Measurements from ENCODE around the gene DPYSL5. TPM values are rescaled to one million over a fixed set of nuclear protein-coding genes. Genes with fewer than 3 reads are reported as not detected.
"Not testable (repeated sequence)": the region's sequence is repeated elsewhere in the genome, so short reads cannot be mapped to it uniquely, and the experiment has no call there.

DPYSL5 gene
- total RNA-seq, 1 donor from 2014 or later = 0.11 TPM

DNA sequence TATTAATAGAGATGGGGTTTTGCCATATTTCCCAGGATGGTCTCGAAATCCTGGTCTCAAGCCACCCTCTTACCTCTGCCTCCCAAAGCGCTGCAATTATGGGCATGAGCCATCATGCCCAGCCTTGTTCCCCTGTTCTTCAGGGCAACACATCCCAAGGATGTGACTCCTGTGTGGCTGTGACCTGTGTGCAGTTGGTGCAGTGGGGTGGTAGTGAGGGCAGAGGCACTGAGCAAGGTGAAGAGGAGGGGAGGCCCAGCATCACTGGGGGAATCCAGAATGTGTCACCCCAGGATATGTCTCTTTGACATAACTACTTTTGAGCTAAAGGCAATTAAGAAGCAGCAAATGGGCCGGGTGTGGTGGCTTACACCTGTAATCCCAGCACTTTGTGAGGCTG, 38.7 kb upstream of the DPYSL5 start:
- peaks cover 25% of the 10 kb centered on the region for H3K27me3 Mint-ChIP-seq (ENCODE audit: unreplicated experiment)

DNA sequence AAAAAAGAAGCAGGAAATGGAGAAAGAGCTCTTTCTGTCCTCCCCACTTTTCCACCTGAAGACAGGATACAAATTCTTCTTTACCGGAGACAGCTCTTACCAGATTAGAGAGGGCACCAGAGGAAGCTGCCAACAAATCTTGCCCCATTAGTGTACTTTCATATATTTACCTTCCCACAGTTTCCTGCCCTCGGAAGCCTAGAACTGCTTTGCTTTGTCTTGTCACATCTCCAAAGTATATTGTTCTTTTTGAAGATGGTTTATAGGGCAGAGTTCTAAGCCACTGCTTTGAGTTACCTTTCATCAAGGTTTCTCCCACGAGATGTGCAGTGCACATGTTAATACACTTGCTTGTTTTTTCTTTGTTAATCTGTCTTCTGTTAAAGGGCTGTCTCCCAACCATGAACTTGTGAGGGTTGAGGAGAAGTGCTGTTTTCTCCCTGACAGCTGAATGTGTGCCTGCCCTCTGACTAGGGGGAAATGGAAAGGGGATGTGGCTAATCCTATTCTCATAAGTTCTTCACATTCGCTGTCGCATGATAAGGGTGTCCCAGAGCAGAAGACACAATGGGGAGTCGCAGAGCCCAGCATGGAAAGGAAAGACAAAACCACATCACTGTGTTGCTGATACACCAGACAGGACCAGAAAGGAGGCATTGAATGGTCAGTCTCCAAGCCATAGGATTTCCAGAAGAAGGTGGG, 37.9 kb upstream of the DPYSL5 start:
- TF ChIP-seq, protein P1, sequence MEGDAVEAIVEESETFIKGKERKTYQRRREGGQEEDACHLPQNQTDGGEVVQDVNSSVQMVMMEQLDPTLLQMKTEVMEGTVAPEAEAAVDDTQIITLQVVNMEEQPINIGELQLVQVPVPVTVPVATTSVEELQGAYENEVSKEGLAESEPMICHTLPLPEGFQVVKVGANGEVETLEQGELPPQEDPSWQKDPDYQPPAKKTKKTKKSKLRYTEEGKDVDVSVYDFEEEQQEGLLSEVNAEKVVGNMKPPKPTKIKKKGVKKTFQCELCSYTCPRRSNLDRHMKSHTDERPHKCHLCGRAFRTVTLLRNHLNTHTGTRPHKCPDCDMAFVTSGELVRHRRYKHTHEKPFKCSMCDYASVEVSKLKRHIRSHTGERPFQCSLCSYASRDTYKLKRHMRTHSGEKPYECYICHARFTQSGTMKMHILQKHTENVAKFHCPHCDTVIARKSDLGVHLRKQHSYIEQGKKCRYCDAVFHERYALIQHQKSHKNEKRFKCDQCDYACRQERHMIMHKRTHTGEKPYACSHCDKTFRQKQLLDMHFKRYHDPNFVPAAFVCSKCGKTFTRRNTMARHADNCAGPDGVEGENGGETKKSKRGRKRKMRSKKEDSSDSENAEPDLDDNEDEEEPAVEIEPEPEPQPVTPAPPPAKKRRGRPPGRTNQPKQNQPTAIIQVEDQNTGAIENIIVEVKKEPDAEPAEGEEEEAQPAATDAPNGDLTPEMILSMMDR (IDR thresholded peaks at IDR 0.05) = no peak
- no peak overlapping the region for H3K27ac Mint-ChIP-seq (ENCODE audit: unreplicated experiment)
- H3K36me3 Mint-ChIP-seq (ENCODE audit: unreplicated experiment) = no peaks in the 10 kb centered on the region
- H3K4me3 Mint-ChIP-seq (ENCODE audit: unreplicated experiment) = no peak overlapping the region
- no peak for DNase-seq (ENCODE audit: extremely low spot score, unreplicated experiment)
- H3K4me1 Mint-ChIP-seq (ENCODE audit: unreplicated experiment) = peaks cover 5% of the 10 kb centered on the region
- peaks cover 25% of the 10 kb centered on the region for H3K27me3 Mint-ChIP-seq (ENCODE audit: unreplicated experiment)
- no peaks in the 10 kb centered on the region for H3K9me3 Mint-ChIP-seq (ENCODE audit: unreplicated experiment)

More for the DNA sequence above, 38.7 kb upstream of the DPYSL5 start:
- Mint-ChIP-seq H3K36me3 (ENCODE audit: unreplicated experiment) (no peaks in the 10 kb centered on the region), H3K27ac (ENCODE audit: unreplicated experiment) (no peak overlapping the region), H3K9me3 (ENCODE audit: unreplicated experiment) (no peaks in the 10 kb centered on the region), H3K4me3 (ENCODE audit: unreplicated experiment) (no peak overlapping the region), H3K4me1 (ENCODE audit: unreplicated experiment) (peaks cover 5% of the 10 kb centered on the region)
- TF ChIP-seq, protein P1 (IDR thresholded peaks at IDR 0.05) = no peak
- DNase-seq (ENCODE audit: extremely low spot score, unreplicated experiment) = no peak

DNA sequence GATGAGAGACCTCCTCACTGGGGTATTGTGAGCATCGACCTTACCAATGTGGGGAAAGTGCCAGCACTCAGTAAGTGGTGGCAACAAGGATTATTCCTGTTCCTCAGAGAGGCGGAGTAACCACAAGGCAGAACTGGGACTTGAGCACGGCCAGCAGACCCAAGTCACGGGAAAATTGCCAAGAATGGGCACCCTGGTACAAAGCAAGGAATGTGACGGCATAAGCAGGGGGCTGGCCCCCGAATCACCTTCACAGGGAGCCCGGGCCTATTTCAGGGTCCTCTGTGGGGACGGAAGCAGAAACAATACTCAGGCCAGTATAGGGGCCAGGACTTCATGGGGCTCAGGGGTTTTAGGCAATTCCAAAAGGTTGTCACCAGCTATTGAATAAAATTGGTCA, 36.7 kb upstream of the DPYSL5 start:
- peak; percentile 67 for DNase-seq (ENCODE audit: extremely low spot score, unreplicated experiment)
- Mint-ChIP-seq H3K9me3 (ENCODE audit: unreplicated experiment) (no peaks in the 10 kb centered on the region), H3K4me3 (ENCODE audit: unreplicated experiment) (no peak overlapping the region), H3K27ac (ENCODE audit: unreplicated experiment) (no peak overlapping the region), H3K27me3 (ENCODE audit: unreplicated experiment) (peaks cover 28% of the 10 kb centered on the region), H3K4me1 (ENCODE audit: unreplicated experiment) (peaks cover 5% of the 10 kb centered on the region), H3K36me3 (ENCODE audit: unreplicated experiment) (no peaks in the 10 kb centered on the region)
- TF ChIP-seq, protein P1 (IDR thresholded peaks at IDR 0.05) = no peak

DNA sequence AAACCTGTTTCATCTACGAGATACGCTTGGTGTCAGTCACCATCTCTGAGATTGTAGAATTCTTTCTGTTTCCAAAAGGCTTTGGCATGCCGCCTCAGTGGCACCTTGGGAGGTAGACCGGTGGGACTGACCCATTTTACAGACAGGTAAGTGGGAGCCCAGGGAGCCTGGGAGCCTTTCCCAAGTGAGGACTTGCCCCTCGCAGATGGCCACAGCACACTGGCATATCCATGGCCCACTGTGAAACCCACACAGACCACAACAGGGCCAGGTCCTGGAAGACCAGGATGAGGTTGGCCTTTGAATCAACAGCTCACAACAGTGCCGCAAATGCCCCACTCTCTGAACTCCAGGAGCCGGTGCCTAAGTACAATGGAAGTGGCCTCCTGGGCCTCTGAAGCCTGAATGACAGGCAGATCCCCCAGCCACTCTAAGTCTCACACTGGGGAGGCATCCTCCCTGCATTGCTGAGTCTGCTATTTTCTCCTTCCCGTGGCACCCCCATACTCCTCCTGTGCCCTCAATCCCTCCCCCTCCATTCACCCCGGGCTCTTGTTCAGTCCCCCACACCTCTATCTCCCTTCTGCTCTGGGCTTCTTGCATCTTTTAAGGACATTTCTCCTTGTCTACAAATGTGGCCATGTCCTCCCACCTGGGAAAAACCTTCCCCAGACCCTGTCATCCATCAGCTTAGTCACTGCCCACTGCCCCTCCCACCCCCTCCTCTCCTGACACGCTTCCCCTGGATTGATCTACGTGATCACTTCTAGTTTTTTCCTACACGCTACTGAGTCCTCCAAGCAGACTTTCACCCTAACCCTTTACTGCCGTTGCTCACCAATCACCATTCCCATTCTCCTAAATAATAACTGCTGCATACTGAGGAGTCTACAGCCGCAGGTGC, 35.9 kb upstream of the DPYSL5 start:
- Mint-ChIP-seq H3K9me3 (ENCODE audit: unreplicated experiment) (no peaks in the 10 kb centered on the region), H3K36me3 (ENCODE audit: unreplicated experiment) (no peaks in the 10 kb centered on the region), H3K27ac (ENCODE audit: unreplicated experiment) (no peak overlapping the region), H3K27me3 (ENCODE audit: unreplicated experiment) (peaks cover 34% of the 10 kb centered on the region), H3K4me3 (ENCODE audit: unreplicated experiment) (no peak overlapping the region), H3K4me1 (ENCODE audit: unreplicated experiment) (peaks cover 5% of the 10 kb centered on the region)
- TF ChIP-seq, protein P1 (IDR thresholded peaks at IDR 0.05) = no peak
- DNase-seq (ENCODE audit: extremely low spot score, unreplicated experiment) = peak; percentile 60

DNA sequence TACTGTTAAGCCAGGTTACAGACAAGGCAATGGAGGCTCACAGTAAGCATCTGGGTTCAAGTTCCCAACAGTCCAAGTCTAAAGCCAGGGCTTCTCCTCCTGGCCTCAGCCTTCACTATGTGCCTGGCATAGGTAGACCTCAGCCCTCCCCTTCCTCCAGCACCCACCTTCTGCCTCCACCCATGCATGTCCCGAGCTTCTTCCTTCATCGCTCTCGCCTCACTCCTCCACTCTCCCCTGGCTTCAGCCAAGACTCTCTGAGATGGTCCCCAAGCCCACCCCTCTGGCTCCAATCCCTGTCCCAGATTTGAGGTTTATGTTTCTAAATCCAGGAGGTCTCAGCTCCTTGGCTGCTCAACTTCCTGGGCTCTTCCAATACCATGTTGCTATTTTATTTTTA, 35.2 kb upstream of the DPYSL5 start:
- Mint-ChIP-seq H3K36me3 (ENCODE audit: unreplicated experiment) (no peaks in the 10 kb centered on the region), H3K4me1 (ENCODE audit: unreplicated experiment) (peaks cover 5% of the 10 kb centered on the region), H3K27ac (ENCODE audit: unreplicated experiment) (no peak overlapping the region), H3K4me3 (ENCODE audit: unreplicated experiment) (no peak overlapping the region), H3K27me3 (ENCODE audit: unreplicated experiment) (peaks cover 39% of the 10 kb centered on the region), H3K9me3 (ENCODE audit: unreplicated experiment) (no peaks in the 10 kb centered on the region)
- peak; percentile 60 for DNase-seq (ENCODE audit: extremely low spot score, unreplicated experiment)
- TF ChIP-seq, protein P1 (IDR thresholded peaks at IDR 0.05) = no peak

DNA sequence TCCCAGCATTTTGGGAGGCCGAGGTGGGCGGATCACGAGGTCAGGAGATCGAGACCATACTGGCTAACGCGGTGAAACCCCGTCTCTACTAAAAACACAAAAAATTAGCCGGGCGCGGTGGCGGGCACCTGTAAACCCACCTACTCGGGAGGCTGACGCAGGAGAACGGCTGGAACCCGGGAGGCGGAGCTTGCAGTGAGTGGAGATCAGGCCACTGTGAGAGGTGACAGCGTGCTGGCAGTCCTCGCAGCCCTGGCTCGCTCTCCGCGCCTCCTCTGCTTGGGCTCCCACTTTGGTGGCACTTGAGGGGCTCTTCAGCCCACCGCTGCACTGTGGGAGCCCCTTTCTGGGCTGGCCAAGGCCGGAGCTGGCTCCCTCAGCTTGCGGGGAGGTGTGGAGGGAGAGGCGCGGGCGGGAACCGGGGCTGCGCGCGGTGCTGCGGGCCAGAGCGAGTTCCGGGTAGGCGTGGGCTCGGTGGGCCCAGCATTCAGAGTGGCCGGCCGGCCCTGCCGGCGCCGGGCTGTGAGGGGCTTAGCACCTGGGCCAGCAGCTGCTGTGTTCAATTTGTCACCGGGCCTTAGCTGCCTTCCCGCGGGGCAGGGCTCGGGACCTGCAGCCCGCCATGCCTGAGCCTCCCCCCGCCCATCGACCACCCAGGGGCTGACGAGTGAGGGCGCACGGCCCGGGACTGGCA, 33.7 kb upstream of the DPYSL5 start:
- H3K27me3 Mint-ChIP-seq (ENCODE audit: unreplicated experiment) = peaks cover 51% of the 10 kb centered on the region
- not testable (repeated sequence) for H3K27ac Mint-ChIP-seq (ENCODE audit: unreplicated experiment); H3K36me3 Mint-ChIP-seq (ENCODE audit: unreplicated experiment); H3K9me3 Mint-ChIP-seq (ENCODE audit: unreplicated experiment); H3K4me1 Mint-ChIP-seq (ENCODE audit: unreplicated experiment); H3K4me3 Mint-ChIP-seq (ENCODE audit: unreplicated experiment)
- peak; percentile 81 for DNase-seq (ENCODE audit: extremely low spot score, unreplicated experiment)
